SH-SY5Y (cell line): ENCODE results near the gene PRDM9.

Experiments
- GATA2 ChIP-seq: IDR thresholded peaks from 2 replicates; pipeline ENCODE4 v1.6.1; 2011; ENCODE audit warnings: mild to moderate bottlenecking, low read depth, low read length
- GATA3 ChIP-seq: IDR thresholded peaks from 2 replicates; pipeline ENCODE4 v1.6.1; 2011; ENCODE audit warnings: low read depth, mild to moderate bottlenecking, low read length, moderate library complexity

DNA sequence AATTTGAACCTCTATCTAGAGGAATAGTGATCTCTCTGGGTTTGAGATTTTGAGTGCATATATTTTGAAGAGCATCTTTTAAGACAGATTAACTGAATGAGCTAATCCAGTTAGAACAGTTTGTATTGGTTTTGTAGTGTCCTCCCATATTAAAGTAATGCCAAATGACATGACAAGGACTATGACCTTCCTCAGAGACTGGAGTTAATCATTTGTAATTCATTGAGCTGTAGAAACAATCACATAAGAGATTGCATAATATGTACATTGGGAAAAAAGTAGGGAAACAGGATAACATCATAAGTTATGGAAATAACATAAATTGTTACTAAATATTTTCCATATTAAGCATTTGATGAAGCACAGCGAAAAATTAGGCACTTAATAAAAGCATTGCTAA is 45.8 kb upstream of the PRDM9 start:
- TF ChIP-seq GATA2 (no peak), GATA3 (no peak)
